ENCODE results near the gene PDE4D. TPM values are rescaled to one million over a fixed set of nuclear protein-coding genes. Genes with fewer than 3 reads are reported as not detected.

PDE4D gene
- total RNA-seq, 2 experiments from 2014 or later: 75.5 to 80.7 TPM

- DNase-seq: peak; percentile 67
- peaks cover 44% of the 10 kb centered on the region for H3K4me1 Mint-ChIP-seq (ENCODE audit: low read depth)
- no peaks in the 10 kb centered on the region for H3K9me3 Mint-ChIP-seq
- no peaks in the 10 kb centered on the region for H3K36me3 Mint-ChIP-seq (ENCODE audit: low read depth)
- intact Hi-C loops (cut with micrococcal nuclease): no loop called here
- H3K4me3 Mint-ChIP-seq: no peak overlapping the region
- no peak overlapping the region for H3K27ac Mint-ChIP-seq
- ATAC-seq: peak; percentile 15
- ChIA-PET POLR2A (interaction anchor here (0.7 to 1.3 kb wide), 5 partner anchors 10 to 95 kb away, joined by 3 to 4 read pairs (median 3); no protein-coding TSS in a partner anchor), CTCF (interaction anchor here (0.7 to 4.2 kb wide), 7 partner anchors 10 to 100 kb away, joined by 4 to 26 read pairs (median 4); no protein-coding TSS in a partner anchor)
- TF ChIP-seq CTCF (IDR thresholded peaks at IDR 0.05): no peak
- H3K27me3 Mint-ChIP-seq: no peaks in the 10 kb centered on the region
These were observed 758.9 kb downstream of the PDE4D start for GRCh38 chr5:59134471-59135163.

- DNase-seq (no peak), ATAC-seq (no peak)
- ChIA-PET CTCF (interaction anchor here (0.8 to 4.2 kb wide), 8 partner anchors 9 to 99 kb away, joined by 3 to 26 read pairs (median 6); no protein-coding TSS in a partner anchor), POLR2A (interaction anchor here (0.7 to 1.3 kb wide), 4 partner anchors 10 to 95 kb away, joined by 3 to 4 read pairs (median 3); no protein-coding TSS in a partner anchor)
- Mint-ChIP-seq H3K27ac (no peak overlapping the region), H3K9me3 (no peaks in the 10 kb centered on the region), H3K27me3 (no peaks in the 10 kb centered on the region), H3K36me3 (ENCODE audit: low read depth) (no peaks in the 10 kb centered on the region), H3K4me1 (ENCODE audit: low read depth) (peaks cover 51% of the 10 kb centered on the region), H3K4me3 (no peak overlapping the region)
- intact Hi-C loops (cut with micrococcal nuclease): no loop called here
- no peak for TF ChIP-seq CTCF (IDR thresholded peaks at IDR 0.05)
These were observed 759.7 kb downstream of the PDE4D start for GRCh38 chr5:59133764-59134261.

GRCh38 chr5:59132131-59132530, 761.4 kb downstream of the PDE4D start:
- H3K27ac Mint-ChIP-seq: peak overlapping the region; percentile 22
- peak; percentile 42 for DNase-seq
- ChIA-PET POLR2A (interaction anchor here (0.8 to 1.2 kb wide), 2 partner anchors 20 to 37 kb away, joined by 3 read pairs; no protein-coding TSS in a partner anchor), CTCF (interaction anchor here (1.5 to 4.2 kb wide), 4 partner anchors 20 to 98 kb away, joined by 3 to 26 read pairs (median 10); no protein-coding TSS in a partner anchor)
- TF ChIP-seq CTCF (IDR thresholded peaks at IDR 0.05): no peak
- H3K36me3 Mint-ChIP-seq (ENCODE audit: low read depth): no peaks in the 10 kb centered on the region
- H3K4me3 Mint-ChIP-seq: no peak overlapping the region
- intact Hi-C loops (cut with micrococcal nuclease): no loop called here
- H3K9me3 Mint-ChIP-seq: no peaks in the 10 kb centered on the region
- peaks cover 57% of the 10 kb centered on the region for H3K4me1 Mint-ChIP-seq (ENCODE audit: low read depth)
- peak; percentile 11 for ATAC-seq
- no peaks in the 10 kb centered on the region for H3K27me3 Mint-ChIP-seq

GRCh38 chr5:59130431-59130830, 763.1 kb downstream of the PDE4D start:
- TF ChIP-seq CTCF (IDR thresholded peaks at IDR 0.05): no peak
- ChIA-PET POLR2A (no interaction called here), CTCF (interaction anchor here (1.2 to 2.3 kb wide), 4 partner anchors 9 to 58 kb away, joined by 3 to 8 read pairs (median 4); no protein-coding TSS in a partner anchor)
- Mint-ChIP-seq H3K4me3 (no peak overlapping the region), H3K36me3 (ENCODE audit: low read depth) (no peaks in the 10 kb centered on the region), H3K27me3 (no peaks in the 10 kb centered on the region), H3K27ac (no peak overlapping the region), H3K4me1 (ENCODE audit: low read depth) (peaks cover 57% of the 10 kb centered on the region), H3K9me3 (no peaks in the 10 kb centered on the region)
- DNase-seq (no peak), ATAC-seq (no peak)
- intact Hi-C loops (cut with micrococcal nuclease): no loop called here
